ENCODE measurements around the gene RPL15.

RPL15 gene

DNA sequence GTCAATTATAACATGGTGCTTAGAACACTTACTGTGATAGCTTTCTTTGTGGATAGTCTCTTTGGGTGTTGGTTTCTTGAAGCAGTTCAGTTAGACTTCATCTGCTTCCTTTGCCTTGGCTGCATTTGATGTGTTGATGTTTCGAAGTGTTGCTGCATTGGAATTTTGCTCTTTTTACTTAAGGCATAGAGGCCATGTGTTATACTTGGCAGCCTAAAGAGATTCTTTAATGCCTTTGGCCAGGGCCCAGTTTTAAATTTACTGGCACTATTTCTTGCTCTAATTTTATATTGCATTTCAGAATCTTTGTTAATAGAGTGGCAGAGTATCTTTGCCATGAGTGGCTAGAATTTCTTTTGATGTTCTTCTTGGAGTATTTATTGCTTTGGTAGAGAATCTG is 49.4 kb downstream of the RPL15 start:
- TF ChIP-seq, protein P1, sequence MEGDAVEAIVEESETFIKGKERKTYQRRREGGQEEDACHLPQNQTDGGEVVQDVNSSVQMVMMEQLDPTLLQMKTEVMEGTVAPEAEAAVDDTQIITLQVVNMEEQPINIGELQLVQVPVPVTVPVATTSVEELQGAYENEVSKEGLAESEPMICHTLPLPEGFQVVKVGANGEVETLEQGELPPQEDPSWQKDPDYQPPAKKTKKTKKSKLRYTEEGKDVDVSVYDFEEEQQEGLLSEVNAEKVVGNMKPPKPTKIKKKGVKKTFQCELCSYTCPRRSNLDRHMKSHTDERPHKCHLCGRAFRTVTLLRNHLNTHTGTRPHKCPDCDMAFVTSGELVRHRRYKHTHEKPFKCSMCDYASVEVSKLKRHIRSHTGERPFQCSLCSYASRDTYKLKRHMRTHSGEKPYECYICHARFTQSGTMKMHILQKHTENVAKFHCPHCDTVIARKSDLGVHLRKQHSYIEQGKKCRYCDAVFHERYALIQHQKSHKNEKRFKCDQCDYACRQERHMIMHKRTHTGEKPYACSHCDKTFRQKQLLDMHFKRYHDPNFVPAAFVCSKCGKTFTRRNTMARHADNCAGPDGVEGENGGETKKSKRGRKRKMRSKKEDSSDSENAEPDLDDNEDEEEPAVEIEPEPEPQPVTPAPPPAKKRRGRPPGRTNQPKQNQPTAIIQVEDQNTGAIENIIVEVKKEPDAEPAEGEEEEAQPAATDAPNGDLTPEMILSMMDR (conservative IDR thresholded peaks at IDR 0.05), result no peak
- no peak overlapping the region for H3K27ac ChIP-seq

- TF ChIP-seq, protein P1 (conservative IDR thresholded peaks at IDR 0.05), result no peak
- H3K27ac ChIP-seq, result no peak overlapping the region
These were observed 51.7 kb downstream of the RPL15 start for GRCh38 chr3:23968463-23969184.

DNA sequence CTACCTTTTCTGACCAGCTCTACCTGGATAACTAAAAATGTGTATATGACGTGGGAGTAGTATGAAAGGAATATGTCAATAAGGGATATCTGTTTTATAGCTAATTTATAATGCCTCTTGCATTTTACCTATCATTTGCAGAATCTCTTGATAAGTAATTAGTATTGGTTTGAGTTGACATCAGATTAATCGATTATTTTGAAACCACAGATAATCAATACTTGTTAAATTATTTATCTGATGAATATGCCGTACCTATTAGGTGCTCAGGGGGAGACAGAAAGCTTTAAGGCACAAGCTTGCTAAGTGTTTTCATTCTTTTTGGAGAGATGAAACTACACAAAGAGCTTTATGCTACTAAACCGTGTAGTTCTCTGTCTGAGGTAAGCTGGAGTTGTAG is 52.5 kb downstream of the RPL15 start:
- TF ChIP-seq, protein P1 (conservative IDR thresholded peaks at IDR 0.05), result no peak

More for the DNA sequence above, 52.5 kb downstream of the RPL15 start:
- H3K27ac ChIP-seq, result no peak overlapping the region
